Stimulated activated CD8-positive, alpha-beta memory T cell treated with anti-CD3 and anti-CD28 coated beads, Interleukin-4, amount 100 ng/mL, for 4 hours (primary cell): ENCODE data around the gene TNS3.

Experiments used
- DNase-seq, 2 donors: peaks; one replicate each; pipeline ENCODE4 v3.0.0-alpha.2; 2020; ENCODE audit warnings: low read depth in 2 of 2, low spot score in 1 of 2

Gene TNS3

DNA sequence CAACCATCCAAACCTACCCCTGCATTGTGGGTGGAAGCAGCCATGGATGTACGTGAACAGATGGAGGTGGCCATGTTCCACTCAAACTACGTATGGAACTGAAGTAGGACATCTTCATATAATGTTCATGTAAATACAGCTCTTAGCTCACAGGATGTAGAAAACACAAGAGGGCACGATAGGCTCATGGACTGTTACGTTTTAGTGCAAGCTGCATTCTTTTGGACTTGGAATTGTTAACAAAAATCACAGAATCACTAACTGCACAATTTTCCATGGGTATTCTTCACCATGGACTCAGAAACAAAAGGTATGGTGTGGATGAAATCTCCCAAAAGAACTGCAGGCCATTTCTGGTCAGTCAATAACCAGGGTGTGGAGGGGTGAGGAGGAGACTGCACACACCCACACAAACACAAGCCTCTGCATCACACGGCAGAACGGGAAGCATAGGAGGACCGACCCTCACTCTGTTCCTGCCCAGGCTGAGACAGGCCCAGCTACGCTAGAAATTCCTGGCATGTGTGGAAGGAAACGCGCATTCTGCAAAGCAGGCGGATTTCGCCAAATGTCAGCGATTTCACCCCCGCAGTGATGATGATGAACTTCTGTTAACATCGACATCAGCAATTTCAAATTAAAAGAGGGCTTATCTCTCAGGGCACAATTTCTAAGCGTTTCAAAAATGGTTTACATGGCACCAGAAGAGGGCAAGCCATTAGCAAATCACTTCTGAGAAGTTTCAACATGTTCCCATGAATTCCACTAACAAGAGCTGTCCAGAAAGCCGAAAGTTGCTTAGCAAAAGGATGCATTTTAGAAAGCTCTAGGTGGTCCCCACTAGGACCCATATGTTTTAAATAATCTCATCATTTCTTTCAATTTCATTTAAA is 149.0 kb downstream of the TNS3 start:
- DNase-seq = no peak

- no peak for DNase-seq
Observed at GRCh38 chr7:47430422-47430821, 151.5 kb downstream of the TNS3 start.

DNA sequence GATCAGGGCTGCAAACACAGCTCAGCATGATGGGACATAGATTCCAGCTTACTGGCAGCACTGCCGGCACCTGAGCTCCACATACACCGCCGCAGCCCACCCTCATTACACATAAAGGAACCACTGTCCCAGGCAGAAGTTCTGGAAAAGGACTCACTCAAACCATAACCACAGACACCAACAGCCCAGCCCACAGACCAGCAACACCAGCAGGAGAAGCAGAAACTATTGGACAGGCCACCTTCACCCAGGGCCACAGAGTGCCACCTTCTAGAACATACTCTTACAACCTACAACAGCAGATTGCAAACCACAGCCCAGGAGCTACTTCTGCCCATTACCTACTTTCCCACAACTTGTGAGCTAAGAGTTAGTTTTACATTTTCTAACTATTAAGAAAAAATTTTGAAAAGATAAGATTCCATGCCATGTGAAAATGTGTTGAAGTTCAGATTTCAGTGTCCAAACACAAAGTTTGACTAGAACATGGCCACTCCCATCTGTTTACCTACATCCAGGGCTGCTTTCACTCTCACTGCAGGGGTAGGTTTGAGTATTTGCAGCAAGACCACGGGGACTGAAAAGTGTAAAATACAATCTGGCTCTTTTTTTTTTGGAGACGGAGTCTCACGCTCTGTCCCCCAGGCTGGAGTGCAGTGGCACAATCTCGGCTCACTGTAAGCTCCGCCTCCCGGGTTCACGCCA is 153.0 kb downstream of the TNS3 start:
- DNase-seq = no peak

- no peak for DNase-seq
Observed at GRCh38 chr7:47428052-47428767, 153.7 kb downstream of the TNS3 start.

DNA sequence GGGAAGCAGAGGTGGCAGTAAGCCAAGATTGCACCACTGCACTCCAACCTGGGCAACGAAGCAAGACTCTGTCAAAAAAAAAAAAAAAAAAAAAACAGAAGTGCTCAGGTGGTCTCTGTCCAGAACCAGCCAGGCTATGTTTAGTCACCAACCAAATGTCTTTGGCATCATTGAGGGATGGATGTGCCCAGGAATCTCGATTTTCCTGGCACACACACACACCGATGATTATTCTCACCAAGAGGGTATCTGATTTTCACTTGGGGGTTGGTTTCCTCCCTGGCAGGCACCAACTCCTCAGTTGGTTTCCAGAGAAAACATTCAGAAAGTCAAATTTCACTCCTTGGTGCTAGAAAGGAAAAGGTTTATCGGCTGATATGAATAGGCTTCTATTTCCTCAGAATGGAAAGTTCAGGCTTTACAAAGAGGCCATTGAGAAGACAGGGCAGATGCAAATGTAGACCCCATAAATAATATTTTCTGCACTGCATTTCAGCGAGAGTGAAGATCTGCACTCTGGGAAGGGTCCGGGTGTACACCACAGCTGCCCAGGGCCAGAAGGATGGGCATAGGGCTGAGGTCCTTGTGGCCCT is 154.8 kb downstream of the TNS3 start:
- no peak for DNase-seq

GRCh38 chr7:47424523-47424922 is 157.4 kb downstream of the TNS3 start:
- DNase-seq = no peak

GRCh38 chr7:47423196-47423595 is 158.7 kb downstream of the TNS3 start:
- DNase-seq = no peak

GRCh38 chr7:47422611-47423010 is 159.3 kb downstream of the TNS3 start:
- DNase-seq = no peak

DNA sequence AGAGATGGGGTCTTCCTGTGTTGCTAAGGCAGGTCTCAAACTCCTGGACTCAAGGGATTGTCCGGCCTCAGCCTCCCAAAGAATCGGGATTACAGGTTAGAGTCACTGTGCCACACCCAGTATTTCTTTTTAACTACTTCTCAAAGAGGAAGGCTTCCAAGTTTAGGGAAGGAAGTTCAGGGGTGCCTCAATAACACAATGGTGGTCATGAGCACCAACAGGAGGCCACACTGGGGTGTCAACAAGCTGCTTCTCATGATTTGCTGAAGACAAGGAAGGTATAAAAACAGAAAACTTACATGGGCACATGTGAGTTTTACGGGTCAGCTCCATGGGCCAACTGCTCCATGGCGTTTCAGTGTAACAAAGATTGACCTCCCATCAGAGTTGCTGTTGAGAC is 160.5 kb downstream of the TNS3 start:
- no peak for DNase-seq

DNA sequence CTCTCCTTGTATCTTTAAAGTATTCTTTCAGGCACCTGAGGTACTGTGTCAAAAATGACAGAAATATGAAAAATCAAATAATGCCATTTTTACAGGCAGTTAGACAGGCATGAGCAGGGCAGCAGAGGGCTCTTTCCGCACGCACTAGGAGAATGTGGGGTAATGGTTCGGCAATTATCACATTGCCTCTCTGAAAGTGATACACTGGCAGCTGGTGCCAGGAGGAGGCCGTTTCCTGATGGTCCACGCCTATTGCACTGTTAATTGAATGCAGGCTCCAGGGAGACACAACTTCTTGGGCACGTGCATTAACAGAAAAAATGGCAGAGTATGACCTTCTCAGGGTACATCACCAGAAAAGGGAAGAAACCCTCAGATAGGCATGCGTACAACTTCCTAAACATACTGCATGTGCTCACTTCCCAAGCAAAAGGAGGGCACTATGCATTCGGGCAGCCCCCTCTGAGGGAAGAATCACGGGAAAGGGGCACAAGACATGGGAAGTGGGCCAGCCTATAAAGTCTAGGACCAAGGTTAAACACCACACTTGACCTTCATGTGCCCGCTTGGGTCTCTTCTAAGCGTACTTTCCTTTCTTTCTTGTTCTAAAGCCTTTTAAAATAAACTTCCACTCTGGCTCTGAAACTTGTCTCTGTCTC is 161.7 kb downstream of the TNS3 start:
- DNase-seq = no peak

GRCh38 chr7:47419471-47419870 is 162.4 kb downstream of the TNS3 start:
- DNase-seq = no peak

DNA sequence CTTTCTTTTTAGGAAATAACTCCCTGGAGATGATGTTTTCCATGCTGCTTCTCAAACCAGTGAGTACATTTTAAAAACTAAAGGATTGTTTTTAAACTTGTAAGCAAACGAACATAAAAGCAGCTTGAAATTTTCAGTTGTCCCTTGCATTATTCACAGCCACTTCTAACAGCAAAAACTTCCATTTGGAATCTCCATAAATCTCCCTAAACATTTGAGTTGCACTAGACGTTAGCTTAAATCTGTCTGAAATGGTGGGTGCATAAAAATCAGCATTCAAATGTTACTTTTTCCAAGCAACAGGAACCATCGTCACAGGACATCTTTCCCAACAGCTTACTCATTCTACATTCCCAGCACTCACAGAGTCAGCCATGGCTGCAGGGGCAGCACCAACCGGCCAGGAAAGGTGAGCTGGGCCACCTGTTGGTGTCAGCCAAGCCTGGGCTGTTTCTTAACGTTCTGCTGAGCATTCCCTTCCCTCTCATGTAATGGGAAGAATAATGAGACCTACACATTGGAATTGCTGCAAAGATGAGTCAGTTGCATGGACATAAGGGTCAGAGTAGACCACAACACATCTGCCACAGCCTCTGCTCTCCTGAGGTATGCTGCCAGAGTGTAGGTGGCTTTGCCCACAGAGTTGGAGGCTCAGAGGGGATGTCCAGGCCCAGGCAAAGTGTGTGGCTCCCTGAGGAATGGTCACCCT is 163.2 kb downstream of the TNS3 start:
- DNase-seq = no peak

- no peak for DNase-seq
Observed at GRCh38 chr7:47416492-47417480, 165.1 kb downstream of the TNS3 start.

GRCh38 chr7:47415318-47416212 is 166.3 kb downstream of the TNS3 start:
- DNase-seq = no peak

DNA sequence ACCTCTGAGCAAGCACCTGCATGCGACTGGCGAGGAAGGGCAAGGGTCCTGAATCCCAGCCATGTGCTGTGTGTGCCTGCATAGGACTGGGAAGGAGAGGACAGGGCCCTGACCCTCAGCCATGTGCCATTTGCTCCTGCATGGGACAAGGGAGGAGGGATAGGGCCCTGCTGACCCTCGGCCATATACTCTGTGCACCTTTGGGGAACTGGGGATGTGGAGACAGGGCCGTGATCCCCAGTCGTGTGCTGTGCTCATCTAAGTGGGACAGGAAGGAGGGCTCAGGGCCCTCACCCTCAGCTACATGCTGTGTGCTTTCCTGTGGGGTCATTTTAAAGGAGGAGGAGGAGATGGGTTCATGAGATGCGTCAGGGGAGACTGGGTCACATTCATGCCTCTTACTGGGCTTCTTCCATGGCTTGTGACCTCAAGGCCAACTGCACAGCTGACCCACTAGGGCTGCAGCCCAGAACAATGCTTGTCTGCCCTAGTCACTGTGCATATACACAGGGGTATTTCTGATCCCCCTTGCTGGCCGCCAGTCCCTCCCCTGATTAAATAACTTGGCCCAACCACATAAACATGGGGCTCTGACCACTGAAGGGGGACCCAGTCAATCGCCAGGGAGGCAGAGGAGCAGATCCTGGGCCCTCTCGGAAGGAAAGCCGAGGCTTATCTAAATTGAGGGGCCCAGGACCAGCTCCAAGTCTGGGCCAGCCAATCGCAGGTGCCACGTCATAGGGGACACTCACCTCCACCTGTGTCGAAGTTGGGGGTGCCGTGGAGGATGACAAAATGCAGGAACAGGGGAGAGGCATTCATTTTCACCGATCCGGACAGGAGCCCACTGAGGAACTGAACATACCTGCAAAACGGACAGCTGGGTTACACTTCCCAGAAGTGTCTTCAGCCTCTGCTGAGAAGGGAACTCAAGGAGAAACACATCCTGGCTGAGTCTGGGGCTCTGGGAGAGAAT is 167.3 kb downstream of the TNS3 start:
- no peak for DNase-seq

DNA sequence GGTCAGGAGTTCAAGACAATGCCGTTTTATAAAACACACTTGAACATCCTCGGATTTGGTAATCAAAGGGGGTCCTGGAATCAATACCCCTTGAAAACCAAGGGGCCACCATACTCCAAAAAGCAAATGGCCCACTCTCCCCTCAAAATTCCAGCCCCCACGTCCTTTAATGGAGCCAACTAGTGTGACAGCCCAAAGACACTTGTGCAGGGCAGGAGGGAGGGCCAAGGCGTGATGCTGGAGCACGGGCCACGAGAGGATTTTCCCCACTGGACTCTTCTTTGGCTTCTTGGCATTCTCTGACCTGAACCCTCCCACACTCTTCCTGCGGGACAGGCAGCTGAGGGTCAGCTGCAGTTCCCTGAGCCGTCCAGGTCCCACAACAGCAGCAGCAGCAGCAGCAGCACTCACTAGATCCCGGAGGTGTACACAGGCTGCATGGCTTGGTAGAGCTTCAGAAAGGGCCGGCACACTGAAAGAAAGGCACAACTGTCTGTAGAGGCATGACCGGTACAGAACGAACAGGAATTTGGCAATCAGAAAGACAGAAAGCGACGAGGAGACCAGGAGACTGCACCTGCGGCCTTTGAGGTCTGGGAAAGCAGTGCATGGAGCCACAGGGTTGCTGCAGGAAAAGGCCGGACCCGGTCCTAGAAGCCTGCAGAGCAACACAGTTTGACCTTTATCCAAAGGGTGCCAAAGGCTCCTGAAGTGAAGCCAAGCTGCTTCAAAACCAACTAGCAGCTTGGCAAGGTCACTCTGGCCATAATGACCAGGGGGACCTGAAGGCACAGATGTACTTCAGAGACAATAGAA is 168.2 kb downstream of the TNS3 start:
- DNase-seq = no peak
